HepG2 (cell line): ENCODE measurements around the gene FEV.

ENCODE experiments used
- CC2D1A ChIP-seq: sonication (generic); formaldehyde crosslinking; IDR thresholded peaks from 2 replicates; pipeline ENCODE4 v1.8.1; 2023; ENCODE audit warnings: mild to moderate bottlenecking, missing genetic modification reagents
- GZF1 ChIP-seq: sonication (generic); formaldehyde crosslinking; IDR thresholded peaks from 2 replicates; pipeline ENCODE4 v1.5.1; 2020; ENCODE audit warnings: mild to moderate bottlenecking, missing genetic modification reagents
- MEF2D ChIP-seq: sonication (generic); formaldehyde crosslinking; IDR thresholded peaks from 2 replicates; pipeline ENCODE4 v1.5.1; 2020; ENCODE audit warnings: mild to moderate bottlenecking, missing genetic modification reagents
- POLR2A ChIP-seq, 2 experiments: IDR thresholded peaks; 2 replicates each; pipeline ENCODE4 v1.6.1; 2011; ENCODE audit warnings: low read depth in 2 of 2, low read length in 2 of 2, mild to moderate bottlenecking in 1 of 2, moderate library complexity in 1 of 2; ENCODE audit not compliant: insufficient read depth in 1 of 2
- SPEN ChIP-seq: sonication (generic); formaldehyde crosslinking; IDR thresholded peaks from 2 replicates; pipeline ENCODE4 v1.5.1; 2020; ENCODE audit warnings: low read depth, mild to moderate bottlenecking, missing genetic modification reagents
- TAF1 ChIP-seq: sonication (generic); formaldehyde crosslinking; IDR thresholded peaks from 2 replicates; pipeline ENCODE4 v1.4.0; 2020; ENCODE audit warnings: missing genetic modification reagents
- UBTF ChIP-seq: sonication (generic); formaldehyde crosslinking; IDR thresholded peaks from 2 replicates; pipeline ENCODE4 v1.4.0; 2020; ENCODE audit warnings: mild to moderate bottlenecking, missing genetic modification reagents
- ZBTB1 ChIP-seq: sonication (generic); formaldehyde crosslinking; IDR thresholded peaks from 2 replicates; pipeline ENCODE4 v1.4.0; 2020; ENCODE audit warnings: missing genetic modification reagents, borderline replicate concordance

DNA sequence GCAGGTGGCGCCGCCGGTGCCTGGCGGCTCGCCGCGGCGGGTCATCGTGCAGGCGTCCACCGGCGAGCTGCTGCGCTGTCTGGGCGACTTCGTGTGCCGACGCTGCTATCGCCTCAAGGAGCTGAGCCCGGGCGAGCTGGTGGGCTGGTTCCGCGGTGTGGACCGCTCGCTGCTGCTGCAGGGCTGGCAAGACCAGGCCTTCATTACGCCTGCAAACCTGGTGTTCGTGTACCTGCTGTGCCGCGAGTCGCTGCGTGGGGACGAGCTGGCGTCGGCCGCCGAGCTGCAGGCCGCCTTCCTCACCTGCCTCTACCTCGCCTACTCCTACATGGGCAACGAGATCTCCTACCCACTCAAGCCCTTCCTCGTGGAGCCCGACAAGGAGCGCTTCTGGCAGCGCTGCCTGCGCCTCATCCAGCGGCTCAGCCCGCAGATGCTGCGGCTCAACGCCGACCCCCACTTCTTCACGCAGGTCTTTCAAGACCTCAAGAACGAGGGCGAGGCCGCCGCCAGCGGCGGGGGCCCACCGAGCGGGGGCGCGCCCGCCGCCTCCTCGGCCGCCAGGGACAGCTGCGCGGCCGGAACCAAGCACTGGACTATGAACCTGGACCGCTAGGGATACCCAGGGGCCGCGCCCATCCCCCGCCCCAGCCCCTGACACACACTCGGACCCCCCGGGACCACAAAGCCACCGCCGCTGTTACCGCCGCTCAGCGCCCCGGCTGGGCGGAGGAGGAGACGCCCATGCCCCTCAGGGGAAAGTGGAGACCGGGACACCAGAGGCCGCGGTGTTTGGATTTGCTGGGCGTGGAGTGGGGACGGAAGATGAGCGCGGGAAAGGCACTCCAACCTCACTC is 24.4 kb downstream of the FEV start:
- no peak for TF ChIP-seq MEF2D (CRISPR knock-in tag)
- no peak for TF ChIP-seq GZF1
- TF ChIP-seq SPEN (CRISPR knock-in tag) = no peak
- no peak for TF ChIP-seq CC2D1A (CRISPR knock-in tag)
- no peak for TF ChIP-seq ZBTB1 (CRISPR knock-in tag)
- TF ChIP-seq TAF1 (CRISPR knock-in tag) = no peak
- TF ChIP-seq POLR2A (IDR thresholded peaks at IDR 0.05; ENCODE audit: insufficient read depth in 1 of 2, low read depth in 2 of 2, low read length in 2 of 2) = no peak
- TF ChIP-seq UBTF (CRISPR knock-in tag) = no peak
